ENCODE measurements around the gene RSPH3.
A peak's percentile ranks its signal among the peaks of the same experiment; 100 is the strongest.
"Not testable (repeated sequence)": the region's sequence is repeated elsewhere in the genome, so short reads cannot be mapped to it uniquely, and the experiment has no call there.

The RSPH3 gene

GRCh38 chr6:159023893-159024292, 23.9 kb upstream of the RSPH3 start:
- DNase-seq, result no peak

GRCh38 chr6:159020011-159020410, 20.0 kb upstream of the RSPH3 start:
- no peak for DNase-seq

- no peak for DNase-seq
Measured at GRCh38 chr6:159017757-159018559, 18.0 kb upstream of the RSPH3 start.

- DNase-seq, result no peak
Measured at GRCh38 chr6:159014406-159014805, 14.4 kb upstream of the RSPH3 start.

GRCh38 chr6:159013229-159013628, 13.2 kb upstream of the RSPH3 start:
- DNase-seq, result no peak

- DNase-seq, result no peak
Measured at GRCh38 chr6:159012201-159012600, 12.2 kb upstream of the RSPH3 start.

GRCh38 chr6:159010037-159010612, 10.1 kb upstream of the RSPH3 start:
- not testable (repeated sequence) for DNase-seq

- DNase-seq, result peak in 2 of 3 experiments; percentile 38 to 46
Measured at GRCh38 chr6:159008656-159009288, 8.8 kb upstream of the RSPH3 start.

GRCh38 chr6:159007510-159007909, 7.5 kb upstream of the RSPH3 start:
- no peak for DNase-seq

GRCh38 chr6:159005436-159005835, 5.4 kb upstream of the RSPH3 start:
- DNase-seq, result no peak

- DNase-seq, result no peak
Measured at GRCh38 chr6:159004592-159004991, 4.6 kb upstream of the RSPH3 start.

GRCh38 chr6:159002432-159003155, 2.6 kb upstream of the RSPH3 start:
- DNase-seq, result no peak

GRCh38 chr6:158999154-158999665, 792 bp downstream of the RSPH3 start:
- no peak for DNase-seq

- no peak for DNase-seq
Measured at GRCh38 chr6:158996856-158997255, 3.1 kb downstream of the RSPH3 start.

- no peak for DNase-seq
Measured at GRCh38 chr6:158993639-158994038, 6.4 kb downstream of the RSPH3 start.

GRCh38 chr6:158991017-158991723, 8.8 kb downstream of the RSPH3 start:
- DNase-seq, result no peak

GRCh38 chr6:158989711-158990110, 10.3 kb downstream of the RSPH3 start:
- not testable (repeated sequence) for DNase-seq

- DNase-seq, result no peak
Measured at GRCh38 chr6:158988477-158988876, 11.5 kb downstream of the RSPH3 start.

GRCh38 chr6:158987657-158988056, 12.3 kb downstream of the RSPH3 start:
- DNase-seq, result no peak

- no peak for DNase-seq
Measured at GRCh38 chr6:158978757-158979156, 21.2 kb downstream of the RSPH3 start.

GRCh38 chr6:158977382-158977781, 22.6 kb downstream of the RSPH3 start:
- DNase-seq, result no peak

Data from NCI-H1417 (cell line).